OCI-LY3 (cell line): ENCODE data around the gene C16orf74.

Experiments
- CTCF ChIP-seq: fragments of 200-600, 300-600 bp; sonication (generic); IDR thresholded peaks from 2 replicates; pipeline ENCODE4 v1.5.1; 2014; ENCODE audit warnings: antibody characterized with exemption, low read length, low read depth
- EZH2phosphoT487 ChIP-seq: fragments of 200-600 bp; shearing (Covaris generic); IDR thresholded peaks from 2 replicates; pipeline ENCODE4 v1.6.1; 2018; ENCODE audit warnings: antibody characterized with exemption, mixed run types, low read depth

GRCh38 chr16:85750146-85750826, 610 bp downstream of the C16orf74 start:
- no peak for TF ChIP-seq EZH2phosphoT487
- no peak for TF ChIP-seq CTCF
